GM12874 (cell line): ENCODE results near the gene ENOX1.

ENCODE experiments used
- TF ChIP-seq, protein P1 (sequence below): IDR thresholded peaks from 2 replicates; pipeline ENCODE4 v1.5.1; 2011; ENCODE audit warnings: low read depth, mild to moderate bottlenecking, control low read depth, low read length, moderate library complexity; ENCODE audit not compliant: insufficient read depth

The ENOX1 gene

DNA sequence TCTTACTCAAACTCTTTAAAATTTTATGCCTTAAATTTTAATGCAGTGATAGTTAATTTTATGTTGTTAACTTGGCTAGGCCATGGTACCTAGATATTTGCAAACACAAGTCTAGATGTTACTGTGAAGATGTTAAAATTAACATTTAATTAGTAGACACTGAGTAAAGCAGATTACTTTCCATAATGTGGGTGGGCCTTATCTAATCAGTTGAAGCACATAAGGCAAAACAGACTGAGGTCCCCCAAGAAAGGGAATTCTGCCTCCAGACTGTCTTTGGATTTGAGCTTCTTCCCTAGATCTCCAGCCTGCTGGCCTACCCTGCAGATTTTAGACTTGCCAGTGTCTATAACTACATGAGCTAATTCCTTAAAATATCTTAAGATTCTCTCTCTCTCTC lies 294.0 kb downstream of the ENOX1 start:
- TF ChIP-seq, protein P1, sequence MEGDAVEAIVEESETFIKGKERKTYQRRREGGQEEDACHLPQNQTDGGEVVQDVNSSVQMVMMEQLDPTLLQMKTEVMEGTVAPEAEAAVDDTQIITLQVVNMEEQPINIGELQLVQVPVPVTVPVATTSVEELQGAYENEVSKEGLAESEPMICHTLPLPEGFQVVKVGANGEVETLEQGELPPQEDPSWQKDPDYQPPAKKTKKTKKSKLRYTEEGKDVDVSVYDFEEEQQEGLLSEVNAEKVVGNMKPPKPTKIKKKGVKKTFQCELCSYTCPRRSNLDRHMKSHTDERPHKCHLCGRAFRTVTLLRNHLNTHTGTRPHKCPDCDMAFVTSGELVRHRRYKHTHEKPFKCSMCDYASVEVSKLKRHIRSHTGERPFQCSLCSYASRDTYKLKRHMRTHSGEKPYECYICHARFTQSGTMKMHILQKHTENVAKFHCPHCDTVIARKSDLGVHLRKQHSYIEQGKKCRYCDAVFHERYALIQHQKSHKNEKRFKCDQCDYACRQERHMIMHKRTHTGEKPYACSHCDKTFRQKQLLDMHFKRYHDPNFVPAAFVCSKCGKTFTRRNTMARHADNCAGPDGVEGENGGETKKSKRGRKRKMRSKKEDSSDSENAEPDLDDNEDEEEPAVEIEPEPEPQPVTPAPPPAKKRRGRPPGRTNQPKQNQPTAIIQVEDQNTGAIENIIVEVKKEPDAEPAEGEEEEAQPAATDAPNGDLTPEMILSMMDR = no peak

- TF ChIP-seq, protein P1 = no peak
Observed at GRCh38 chr13:43492311-43492710, 294.5 kb downstream of the ENOX1 start.

GRCh38 chr13:43489233-43489632 lies 297.5 kb downstream of the ENOX1 start:
- TF ChIP-seq, protein P1 = no peak

GRCh38 chr13:43487885-43488284 lies 298.9 kb downstream of the ENOX1 start:
- TF ChIP-seq, protein P1 = no peak

GRCh38 chr13:43487461-43487860 lies 299.3 kb downstream of the ENOX1 start:
- TF ChIP-seq, protein P1 = no peak

DNA sequence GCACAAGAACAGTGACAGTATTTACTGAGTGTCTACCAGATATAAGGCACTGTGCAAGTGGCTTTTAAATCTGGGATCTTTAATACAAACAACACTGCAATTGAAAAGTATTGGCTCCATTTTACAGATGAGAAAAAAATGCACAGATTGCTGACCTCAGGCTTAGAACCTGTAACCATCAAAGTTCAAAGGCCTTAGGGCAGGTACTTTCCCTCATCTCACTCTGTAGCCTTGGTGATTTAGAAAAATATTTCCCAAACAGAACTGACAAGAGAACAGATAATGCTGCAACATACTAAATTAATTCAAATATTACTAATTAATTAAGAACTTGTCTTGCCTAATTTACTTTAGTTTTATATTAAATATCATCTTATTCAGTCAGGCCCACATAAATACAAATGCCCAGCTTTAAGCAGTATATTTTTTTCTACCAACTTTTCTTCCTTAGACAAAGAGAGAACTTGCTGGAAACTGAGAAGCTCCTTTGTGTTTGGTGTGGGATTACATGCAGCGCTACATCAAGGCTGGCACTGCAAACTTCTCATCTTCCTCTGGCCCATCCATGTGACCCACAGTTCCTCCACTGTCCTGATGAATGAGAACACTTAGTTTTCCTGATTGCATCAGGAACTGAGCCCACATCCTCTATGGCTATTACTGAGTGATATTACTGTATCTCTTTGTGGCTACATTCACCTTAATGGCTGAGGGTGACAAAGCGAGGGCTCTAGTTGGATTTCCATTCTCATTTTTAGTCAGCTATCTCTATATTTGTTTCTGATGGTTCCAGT lies 302.1 kb downstream of the ENOX1 start:
- TF ChIP-seq, protein P1 = no peak

DNA sequence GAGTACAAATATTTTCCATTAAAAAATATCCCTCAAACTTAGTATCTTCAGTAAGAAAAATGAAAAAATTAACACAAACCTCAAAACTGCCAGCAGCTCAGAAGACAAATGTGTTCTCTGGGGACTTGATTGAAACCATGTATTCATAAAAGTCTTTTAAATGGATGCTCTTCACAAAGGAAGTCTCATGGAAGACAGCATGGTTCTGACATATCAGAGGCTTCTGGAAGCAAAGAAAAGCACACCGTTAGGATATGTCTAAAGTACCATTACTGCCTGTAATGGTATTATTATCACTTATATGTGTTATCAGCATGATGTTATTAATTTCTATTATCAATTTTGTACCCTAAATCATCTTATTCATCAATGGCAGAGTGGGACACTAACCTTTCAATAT lies 302.8 kb downstream of the ENOX1 start:
- TF ChIP-seq, protein P1 = no peak

DNA sequence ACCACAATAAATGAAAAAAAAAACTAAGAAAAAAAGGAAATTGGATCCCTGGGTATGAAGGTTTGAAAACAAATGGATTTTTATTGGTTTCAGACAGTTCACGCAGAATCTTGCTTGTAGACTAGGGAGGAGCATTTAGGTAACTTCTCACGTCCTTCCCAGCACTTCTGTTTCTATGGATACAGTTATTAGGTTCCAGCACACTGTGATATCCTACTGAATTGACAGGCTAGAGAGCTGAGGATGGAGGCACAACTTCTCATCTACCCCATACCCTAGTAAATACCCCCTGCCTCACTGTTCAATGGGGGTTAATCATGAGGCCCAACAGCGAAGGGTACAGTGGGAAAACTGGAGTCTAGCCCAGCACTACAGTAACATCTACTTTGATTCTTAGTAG lies 304.1 kb downstream of the ENOX1 start:
- TF ChIP-seq, protein P1 = no peak
